Panc1 (cell line): Measurements from ENCODE around the gene SH3BGR.

Experiments
- POLR2AphosphoS5 ChIP-seq: IDR thresholded peaks from 2 replicates; pipeline ENCODE4 v1.6.1; 2012; ENCODE audit warnings: mild to moderate bottlenecking, low read depth, low read length, moderate library complexity
- REST ChIP-seq, 2 experiments: IDR thresholded peaks; 2 replicates each; pipeline ENCODE4 v1.6.1; 2011 to 2012; ENCODE audit warnings: low read depth in 2 of 2, control low read depth in 1 of 2, low read length in 1 of 2, mild to moderate bottlenecking in 1 of 2, moderate library complexity in 1 of 2; ENCODE audit not compliant: insufficient read depth in 1 of 2
- SIN3A ChIP-seq: IDR thresholded peaks from 2 replicates; pipeline ENCODE4 v1.6.1; 2012; ENCODE audit warnings: low read depth, mild to moderate bottlenecking, low read length, moderate library complexity, borderline replicate concordance; ENCODE audit not compliant: insufficient read depth
- TCF7L2 ChIP-seq: IDR thresholded peaks from 2 replicates; pipeline ENCODE4 v1.6.1; 2011; ENCODE audit warnings: mild to moderate bottlenecking, low read depth, low read length, inconsistent platforms
- TF ChIP-seq, protein P1 (sequence below): fragments of 450-650 bp; IDR thresholded peaks from 2 replicates; pipeline ENCODE4 v1.5.1; 2017; ENCODE audit warnings: mild to moderate bottlenecking

GRCh38 chr21:39467746-39468145 is 16.0 kb downstream of the SH3BGR start:
- TF ChIP-seq, protein P1, sequence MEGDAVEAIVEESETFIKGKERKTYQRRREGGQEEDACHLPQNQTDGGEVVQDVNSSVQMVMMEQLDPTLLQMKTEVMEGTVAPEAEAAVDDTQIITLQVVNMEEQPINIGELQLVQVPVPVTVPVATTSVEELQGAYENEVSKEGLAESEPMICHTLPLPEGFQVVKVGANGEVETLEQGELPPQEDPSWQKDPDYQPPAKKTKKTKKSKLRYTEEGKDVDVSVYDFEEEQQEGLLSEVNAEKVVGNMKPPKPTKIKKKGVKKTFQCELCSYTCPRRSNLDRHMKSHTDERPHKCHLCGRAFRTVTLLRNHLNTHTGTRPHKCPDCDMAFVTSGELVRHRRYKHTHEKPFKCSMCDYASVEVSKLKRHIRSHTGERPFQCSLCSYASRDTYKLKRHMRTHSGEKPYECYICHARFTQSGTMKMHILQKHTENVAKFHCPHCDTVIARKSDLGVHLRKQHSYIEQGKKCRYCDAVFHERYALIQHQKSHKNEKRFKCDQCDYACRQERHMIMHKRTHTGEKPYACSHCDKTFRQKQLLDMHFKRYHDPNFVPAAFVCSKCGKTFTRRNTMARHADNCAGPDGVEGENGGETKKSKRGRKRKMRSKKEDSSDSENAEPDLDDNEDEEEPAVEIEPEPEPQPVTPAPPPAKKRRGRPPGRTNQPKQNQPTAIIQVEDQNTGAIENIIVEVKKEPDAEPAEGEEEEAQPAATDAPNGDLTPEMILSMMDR: no peak
- TF ChIP-seq SIN3A (no peak), TCF7L2 (no peak), POLR2AphosphoS5 (no peak), REST (IDR thresholded peaks at IDR 0.05; ENCODE audit: insufficient read depth in 1 of 2, low read depth in 2 of 2, low read length in 1 of 2) (no peak)
